ENCODE measurements around the gene AP1M2. TPM values are rescaled to one million over a fixed set of nuclear protein-coding genes. Genes with fewer than 3 reads are reported as not detected.
"Not testable (repeated sequence)": the region's sequence is repeated elsewhere in the genome, so short reads cannot be mapped to it uniquely, and the experiment has no call there.

The AP1M2 gene
- total RNA-seq, 1 donor from 2014 or later, result not detected

- no peak for DNase-seq (ENCODE audit: low read depth, low spot score)
Measured at GRCh38 chr19:10543059-10543419, 44.1 kb downstream of the AP1M2 start.

- not testable (repeated sequence) for DNase-seq (ENCODE audit: low read depth, low spot score)
Measured at GRCh38 chr19:10539016-10539415, 48.1 kb downstream of the AP1M2 start.

GRCh38 chr19:10538204-10538983 is 48.7 kb downstream of the AP1M2 start:
- no peak for DNase-seq (ENCODE audit: low read depth, low spot score)

GRCh38 chr19:10537668-10538067 is 49.4 kb downstream of the AP1M2 start:
- DNase-seq (ENCODE audit: low read depth, low spot score), result no peak

DNA sequence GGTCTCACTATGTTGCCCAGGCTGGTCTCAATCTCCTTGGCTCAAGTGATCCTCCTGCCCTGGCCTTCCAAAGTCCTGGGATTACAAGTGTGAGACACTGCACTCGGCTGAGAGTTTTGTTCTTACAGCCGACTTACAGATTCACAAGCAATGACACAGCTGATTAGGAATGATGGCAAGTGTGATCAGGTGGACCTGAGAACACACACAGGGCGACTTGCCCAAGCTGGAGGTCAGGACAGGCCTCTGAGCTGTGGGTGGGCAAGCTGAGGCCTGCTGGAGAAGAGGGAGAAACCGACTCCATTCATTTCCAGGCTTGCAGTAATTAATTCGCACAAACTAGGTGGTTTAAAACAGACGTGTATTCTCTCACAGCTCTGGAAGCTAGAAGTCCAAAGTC is 51.5 kb downstream of the AP1M2 start:
- no peak for DNase-seq (ENCODE audit: low read depth, low spot score)

GRCh38 chr19:10533646-10534386 is 53.3 kb downstream of the AP1M2 start:
- DNase-seq (ENCODE audit: low read depth, low spot score), result no peak

DNA sequence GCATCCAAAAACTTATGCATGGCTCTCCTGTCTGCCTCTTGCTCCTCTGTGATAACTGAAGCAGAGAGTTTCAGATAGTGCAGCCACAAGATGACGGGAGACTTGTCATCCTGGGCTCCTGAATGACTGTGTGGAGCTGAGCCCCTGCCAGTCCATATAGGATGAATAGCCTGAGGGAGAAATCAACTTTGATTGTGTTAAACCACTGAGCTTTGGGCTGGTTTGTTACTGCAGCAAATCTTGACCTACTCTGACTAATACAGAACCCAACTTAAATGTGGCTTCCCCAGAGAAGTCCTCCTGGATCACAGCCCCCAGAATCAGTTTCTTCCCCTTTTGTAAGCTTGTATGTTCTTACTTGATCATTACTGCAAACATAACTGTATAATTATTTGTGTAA is 54.7 kb downstream of the AP1M2 start:
- DNase-seq (ENCODE audit: low read depth, low spot score), result no peak

- not testable (repeated sequence) for DNase-seq (ENCODE audit: low read depth, low spot score)
Measured at GRCh38 chr19:10526887-10527286, 60.2 kb downstream of the AP1M2 start.

DNA sequence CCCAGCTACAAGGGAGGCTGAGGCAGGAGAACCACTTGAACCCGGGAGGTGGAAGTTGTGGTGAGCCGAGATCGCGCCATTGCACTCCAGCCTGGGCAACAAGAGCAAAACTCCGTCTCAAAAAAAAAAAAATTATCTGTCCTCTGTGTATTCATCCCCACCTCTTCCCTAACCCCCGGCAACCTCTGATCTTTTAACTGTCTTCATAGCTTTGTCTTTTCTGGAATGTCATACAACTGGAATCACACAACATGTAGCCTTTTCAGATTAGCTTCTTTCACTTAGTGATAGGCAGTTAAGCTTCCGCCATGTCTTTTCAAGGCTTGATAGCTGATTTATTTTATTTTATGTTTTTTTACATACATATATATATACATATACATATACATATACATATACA is 61.5 kb downstream of the AP1M2 start:
- no peak for DNase-seq (ENCODE audit: low read depth, low spot score)

DNA sequence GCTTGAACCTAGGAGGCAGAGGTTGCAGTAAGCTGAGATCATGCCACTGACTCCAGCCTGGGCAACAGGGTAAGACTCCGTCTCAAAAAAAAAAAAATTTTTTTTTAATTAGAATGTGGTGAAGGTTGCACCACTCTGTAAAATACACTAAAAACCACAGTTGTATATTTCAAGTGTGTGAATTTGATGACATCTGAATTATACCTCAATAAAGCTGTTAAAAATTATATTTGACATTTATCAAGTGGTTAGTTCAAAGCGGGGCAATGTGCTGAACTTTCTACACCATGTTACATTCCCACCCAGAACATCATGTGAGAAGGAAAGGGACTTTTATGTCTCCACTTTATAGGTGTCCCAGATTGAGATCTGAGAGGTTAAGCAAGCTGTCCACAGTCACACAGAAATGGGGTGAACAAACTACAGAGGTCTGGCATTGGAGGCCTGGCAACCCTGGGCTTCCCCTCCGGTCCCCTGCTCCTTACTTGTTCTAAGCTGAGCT is 63.9 kb downstream of the AP1M2 start:
- no peak for DNase-seq (ENCODE audit: low read depth, low spot score)

Other genes starting within 250 kb of the AP1M2 start
- gene ICAM3, start 247.7 kb downstream of the AP1M2 start, total RNA-seq, result 11.1 TPM in 2 replicates
- gene TYK2, start 206.7 kb downstream of the AP1M2 start, total RNA-seq, result 96.9 and 143 TPM in 2 replicates
- gene CDC37, start 183.8 kb downstream of the AP1M2 start, total RNA-seq, result 335 and 371 TPM in 2 replicates
- 2.6 and 2.7 TPM in 2 replicates for gene PDE4A, start 166.8 kb downstream of the AP1M2 start, total RNA-seq
- 86.3 and 103 TPM in 2 replicates for gene KEAP1, start 84.0 kb downstream of the AP1M2 start, total RNA-seq
- gene S1PR5, start 69.9 kb downstream of the AP1M2 start, total RNA-seq, result not detected in 2 replicates
- gene ATG4D, start 43.4 kb downstream of the AP1M2 start, total RNA-seq, result 12.1 and 12.5 TPM in 2 replicates
- gene KRI1, start 21.3 kb downstream of the AP1M2 start, total RNA-seq, result 9.8 and 13.7 TPM in 2 replicates
- gene CDKN2D, start 18.3 kb downstream of the AP1M2 start, total RNA-seq, result 4.7 and 4.9 TPM in 2 replicates
- gene SLC44A2, start 38.2 kb upstream of the AP1M2 start, total RNA-seq, result 27.3 and 31.0 TPM in 2 replicates
- gene ILF3, start 67.0 kb upstream of the AP1M2 start, total RNA-seq, result 148 and 178 TPM in 2 replicates
- gene QTRT1, start 114.1 kb upstream of the AP1M2 start, total RNA-seq, result 34.6 and 42.4 TPM in 2 replicates
- gene DNM2, start 130.8 kb upstream of the AP1M2 start, total RNA-seq, result 116 and 131 TPM in 2 replicates
- 32.6 and 39.4 TPM in 2 replicates for gene TMED1, start 248.9 kb upstream of the AP1M2 start, total RNA-seq

Measured in pulmonary artery endothelial cell (primary cell).